Measurements from ENCODE around the gene TRAPPC2L.

Gene TRAPPC2L

GRCh38 chr16:88856828-88857727 lies at the start of gene TRAPPC2L, which contains the start of gene GALNS:
Gene TRAPPC2L (plus strand): TSS chr16:88857127. CDS start chr16:88857151, 24 bp downstream.
Gene GALNS (minus strand): TSS chr16:88856947. CDS start chr16:88856877, 70 bp downstream.
- peak; percentile 93 for DNase-seq

GRCh38 chr16:88807142-88807625 lies 49.7 kb upstream of the TRAPPC2L start:
- DNase-seq = no peak

GRCh38 chr16:88807626-88808453 lies 49.1 kb upstream of the TRAPPC2L start:
- no peak for DNase-seq

- DNase-seq = no peak
Observed at GRCh38 chr16:88809068-88809675, 47.8 kb upstream of the TRAPPC2L start.

- DNase-seq = no peak
Observed at GRCh38 chr16:88809676-88810165, 47.2 kb upstream of the TRAPPC2L start.

- no peak for DNase-seq
Observed at GRCh38 chr16:88810166-88810911, 46.6 kb upstream of the TRAPPC2L start.

- DNase-seq = peak; percentile 75
Observed at GRCh38 chr16:88810912-88811768, 45.8 kb upstream of the TRAPPC2L start.

GRCh38 chr16:88811769-88812512 lies 45.0 kb upstream of the TRAPPC2L start, which contains the start of gene APRT:
Gene APRT (minus strand): TSS chr16:88811928. CDS start chr16:88811899, 29 bp downstream.
- DNase-seq = peak; percentile 84

GRCh38 chr16:88812513-88813268 lies 44.2 kb upstream of the TRAPPC2L start:
- peak; percentile 40 for DNase-seq

GRCh38 chr16:88813269-88814143 lies 43.4 kb upstream of the TRAPPC2L start:
- DNase-seq = no peak

- no peak for DNase-seq
Observed at GRCh38 chr16:88814144-88814502, 42.8 kb upstream of the TRAPPC2L start.

- DNase-seq = no peak
Observed at GRCh38 chr16:88815227-88815626, 41.7 kb upstream of the TRAPPC2L start.

GRCh38 chr16:88815901-88816589 lies 40.9 kb upstream of the TRAPPC2L start:
- DNase-seq = peak; percentile 54

GRCh38 chr16:88816736-88817535 lies 40.0 kb upstream of the TRAPPC2L start:
- DNase-seq = no peak

GRCh38 chr16:88817785-88818574 lies 38.9 kb upstream of the TRAPPC2L start:
- DNase-seq = no peak

- no peak for DNase-seq
Observed at GRCh38 chr16:88818575-88818874, 38.4 kb upstream of the TRAPPC2L start.

Data from NCI-H146 (cell line).